HepG2 (cell line): ENCODE data around the gene TH. TPM values are rescaled to one million over a fixed set of nuclear protein-coding genes. Genes with fewer than 3 reads are reported as not detected.
A peak's percentile ranks its signal among the peaks of the same experiment; 100 is the strongest.

Source experiments
- ARID2 ChIP-seq: sonication (generic); formaldehyde crosslinking; IDR thresholded peaks from 2 replicates; pipeline ENCODE4 v1.8.1; 2022; ENCODE audit warnings: mild to moderate bottlenecking, missing genetic modification reagents, borderline replicate concordance
- KDM6A ChIP-seq: IDR thresholded peaks from 2 replicates; pipeline ENCODE4 v1.6.1; 2016; ENCODE audit warnings: low read depth
- RBFOX2 ChIP-seq: fragments of 200-400 bp; formaldehyde crosslinking; IDR thresholded peaks from 2 replicates; pipeline ENCODE4 v1.6.1; 2017; ENCODE audit warnings: low read depth, mild to moderate bottlenecking, low read length
- TEAD3 ChIP-seq: optimal IDR thresholded peaks from 2 replicates; pipeline ENCODE3; 2016; ENCODE audit warnings: borderline replicate concordance
- ZNF337 ChIP-seq: sonication (generic); formaldehyde crosslinking; IDR thresholded peaks from 2 replicates; pipeline ENCODE4 v1.5.1; 2020; ENCODE audit warnings: missing genetic modification reagents, low read depth, mild to moderate bottlenecking, borderline replicate concordance
- ZNF569 ChIP-seq: sonication (generic); formaldehyde crosslinking; IDR thresholded peaks from 2 replicates; pipeline ENCODE4 v1.5.0; 2020; ENCODE audit warnings: mild to moderate bottlenecking, missing genetic modification reagents, moderate library complexity, borderline replicate concordance
- ZNF572 ChIP-seq: sonication (generic); formaldehyde crosslinking; IDR thresholded peaks from 2 replicates; pipeline ENCODE4 v1.5.1; 2020; ENCODE audit warnings: mild to moderate bottlenecking, missing genetic modification reagents
- ZNF781 ChIP-seq: sonication (generic); formaldehyde crosslinking; IDR thresholded peaks from 2 replicates; pipeline ENCODE4 v1.5.1; 2020; ENCODE audit warnings: borderline replicate concordance, mild to moderate bottlenecking, missing genetic modification reagents; ENCODE audit errors: not compliant biosample characterization
- ZSCAN20 ChIP-seq: sonication (generic); formaldehyde crosslinking; IDR thresholded peaks from 2 replicates; pipeline ENCODE4 v1.4.0; 2020; ENCODE audit warnings: missing genetic modification reagents, mild to moderate bottlenecking, borderline replicate concordance
- polyA plus RNA-seq, 8 experiments: library from polyadenylated mRNA; depleted of rRNA in 3 of 8; stranded (reverse) in 7 of 8; unstranded in 1 of 8; fragments of >200 nt; fragmentation: Illumina TruSeq in 4 of 8; extraction: Trizol in 4 of 8; gene quantifications; 2 replicates each; pipeline versions ENCODE4 v1.2.1 to v1.2.3, GENCODE V29; 2011 to 2016; ENCODE audit warnings: low read depth in 4 of 8, missing spikeins in 1 of 8, mixed read lengths in 1 of 8; ENCODE audit not compliant: insufficient read depth in 1 of 8
- total RNA-seq, 5 experiments: library from RNA; depleted of rRNA; stranded (reverse); fragments of >200 nt; fragmentation: Illumina TruSeq; extraction: Trizol; gene quantifications; 2 replicates each; pipeline ENCODE4 v1.2.3, GENCODE V29; 2016; ENCODE audit warnings: low read depth in 1 of 5
- TF ChIP-seq, protein P1 (sequence below), 2 experiments: IDR thresholded peaks; 2 replicates each; pipeline ENCODE4 v1.6.1; 2011 to 2012; ENCODE audit warnings: low read length in 2 of 2, borderline replicate concordance in 1 of 2, low read depth in 1 of 2, mild to moderate bottlenecking in 1 of 2, moderate library complexity in 1 of 2
- TF ChIP-seq, protein P2 (sequence below): IDR thresholded peaks from 2 replicates; pipeline ENCODE4 v1.6.1; 2012; ENCODE audit warnings: low read length, improper control_type of control experiment
- TF ChIP-seq, protein P3 (sequence below): sonication (generic); formaldehyde crosslinking; IDR thresholded peaks from 2 replicates; pipeline ENCODE4 v1.8.1; 2023; ENCODE audit warnings: missing genetic modification reagents, inconsistent platforms, borderline replicate concordance
- TF ChIP-seq, protein P4 (sequence below): sonication (generic); formaldehyde crosslinking; IDR thresholded peaks from 2 replicates; pipeline ENCODE4 v1.5.0; 2020; ENCODE audit warnings: missing genetic modification reagents, mild to moderate bottlenecking, borderline replicate concordance
- TF ChIP-seq, protein P5 (sequence below): sonication (generic); formaldehyde crosslinking; conservative IDR thresholded peaks from 2 replicates; pipeline ENCODE4 v1.8.0; 2022; ENCODE audit warnings: mild to moderate bottlenecking, moderate library complexity, missing genetic modification reagents
- TF ChIP-seq, protein P6 (sequence below): sonication (generic); formaldehyde crosslinking; IDR thresholded peaks from 2 replicates; pipeline ENCODE4 v1.4.0; 2020; ENCODE audit warnings: missing genetic modification reagents, low read depth, mild to moderate bottlenecking, borderline replicate concordance

TH gene
- total and polyA plus RNA-seq, 2 of the 13 experiments (the other 11 are each of a cell fraction or from before 2014, with no cell fraction given): 0.36 TPM; not detected in 1

DNA sequence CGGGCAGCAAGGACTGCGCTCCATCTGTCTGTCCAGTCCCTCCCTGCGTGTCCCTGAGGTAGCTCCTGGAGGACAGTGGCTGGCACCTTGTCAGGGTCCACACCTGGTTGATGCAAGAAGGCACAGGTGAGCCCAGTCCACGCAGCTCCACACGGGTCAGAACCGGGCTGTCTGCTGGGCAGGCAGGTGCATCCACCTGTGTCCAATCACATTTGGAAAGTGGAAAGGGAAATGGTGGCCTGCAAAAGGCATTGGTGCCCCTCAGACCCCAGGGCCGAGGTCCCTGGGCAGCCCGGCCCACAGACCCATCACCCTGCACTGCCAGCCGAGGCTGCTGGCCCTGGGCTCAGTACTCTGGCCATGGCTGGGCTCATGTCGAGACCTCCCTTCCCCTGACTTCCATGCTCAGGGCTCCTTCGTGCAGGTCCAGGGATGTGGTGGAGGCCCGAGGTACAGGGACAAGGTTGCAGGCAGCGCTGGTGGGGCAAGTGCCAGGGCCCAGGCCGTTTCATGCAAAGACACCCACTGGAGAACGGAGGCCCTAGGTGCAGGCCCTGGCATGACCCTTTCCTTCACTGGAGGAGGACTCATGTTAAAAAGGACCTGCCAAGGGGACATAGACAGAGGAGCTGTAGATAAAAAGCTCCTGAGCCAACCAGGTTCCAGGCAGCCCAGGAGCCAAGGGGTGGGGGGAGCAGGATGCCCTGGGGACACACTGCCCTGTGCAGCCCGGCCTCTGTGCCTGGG is 38.9 kb upstream of the TH start (continued):
- TF ChIP-seq, protein P1, sequence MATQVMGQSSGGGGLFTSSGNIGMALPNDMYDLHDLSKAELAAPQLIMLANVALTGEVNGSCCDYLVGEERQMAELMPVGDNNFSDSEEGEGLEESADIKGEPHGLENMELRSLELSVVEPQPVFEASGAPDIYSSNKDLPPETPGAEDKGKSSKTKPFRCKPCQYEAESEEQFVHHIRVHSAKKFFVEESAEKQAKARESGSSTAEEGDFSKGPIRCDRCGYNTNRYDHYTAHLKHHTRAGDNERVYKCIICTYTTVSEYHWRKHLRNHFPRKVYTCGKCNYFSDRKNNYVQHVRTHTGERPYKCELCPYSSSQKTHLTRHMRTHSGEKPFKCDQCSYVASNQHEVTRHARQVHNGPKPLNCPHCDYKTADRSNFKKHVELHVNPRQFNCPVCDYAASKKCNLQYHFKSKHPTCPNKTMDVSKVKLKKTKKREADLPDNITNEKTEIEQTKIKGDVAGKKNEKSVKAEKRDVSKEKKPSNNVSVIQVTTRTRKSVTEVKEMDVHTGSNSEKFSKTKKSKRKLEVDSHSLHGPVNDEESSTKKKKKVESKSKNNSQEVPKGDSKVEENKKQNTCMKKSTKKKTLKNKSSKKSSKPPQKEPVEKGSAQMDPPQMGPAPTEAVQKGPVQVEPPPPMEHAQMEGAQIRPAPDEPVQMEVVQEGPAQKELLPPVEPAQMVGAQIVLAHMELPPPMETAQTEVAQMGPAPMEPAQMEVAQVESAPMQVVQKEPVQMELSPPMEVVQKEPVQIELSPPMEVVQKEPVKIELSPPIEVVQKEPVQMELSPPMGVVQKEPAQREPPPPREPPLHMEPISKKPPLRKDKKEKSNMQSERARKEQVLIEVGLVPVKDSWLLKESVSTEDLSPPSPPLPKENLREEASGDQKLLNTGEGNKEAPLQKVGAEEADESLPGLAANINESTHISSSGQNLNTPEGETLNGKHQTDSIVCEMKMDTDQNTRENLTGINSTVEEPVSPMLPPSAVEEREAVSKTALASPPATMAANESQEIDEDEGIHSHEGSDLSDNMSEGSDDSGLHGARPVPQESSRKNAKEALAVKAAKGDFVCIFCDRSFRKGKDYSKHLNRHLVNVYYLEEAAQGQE (IDR thresholded peaks at IDR 0.05; ENCODE audit: borderline replicate concordance in 1 of 2, low read depth in 1 of 2, low read length in 2 of 2): no peak
- TF ChIP-seq ZSCAN20 (CRISPR knock-in tag) (no peak), ARID2 (peak; percentile 36; the same call in 1 of the 2 replicates), ZNF781 (CRISPR knock-in tag) (no peak), RBFOX2 (peak; percentile 5; the same call in 1 of the 2 replicates), ZNF337 (CRISPR knock-in tag) (no peak), ZNF569 (CRISPR knock-in tag) (no peak), KDM6A (CRISPR knock-in tag) (no peak), TEAD3 (CRISPR knock-in tag) (no peak), ZNF572 (CRISPR knock-in tag) (0 out of 2 replicates have a peak, but pooled peaks have one; percentile 52)
- TF ChIP-seq, protein P2, sequence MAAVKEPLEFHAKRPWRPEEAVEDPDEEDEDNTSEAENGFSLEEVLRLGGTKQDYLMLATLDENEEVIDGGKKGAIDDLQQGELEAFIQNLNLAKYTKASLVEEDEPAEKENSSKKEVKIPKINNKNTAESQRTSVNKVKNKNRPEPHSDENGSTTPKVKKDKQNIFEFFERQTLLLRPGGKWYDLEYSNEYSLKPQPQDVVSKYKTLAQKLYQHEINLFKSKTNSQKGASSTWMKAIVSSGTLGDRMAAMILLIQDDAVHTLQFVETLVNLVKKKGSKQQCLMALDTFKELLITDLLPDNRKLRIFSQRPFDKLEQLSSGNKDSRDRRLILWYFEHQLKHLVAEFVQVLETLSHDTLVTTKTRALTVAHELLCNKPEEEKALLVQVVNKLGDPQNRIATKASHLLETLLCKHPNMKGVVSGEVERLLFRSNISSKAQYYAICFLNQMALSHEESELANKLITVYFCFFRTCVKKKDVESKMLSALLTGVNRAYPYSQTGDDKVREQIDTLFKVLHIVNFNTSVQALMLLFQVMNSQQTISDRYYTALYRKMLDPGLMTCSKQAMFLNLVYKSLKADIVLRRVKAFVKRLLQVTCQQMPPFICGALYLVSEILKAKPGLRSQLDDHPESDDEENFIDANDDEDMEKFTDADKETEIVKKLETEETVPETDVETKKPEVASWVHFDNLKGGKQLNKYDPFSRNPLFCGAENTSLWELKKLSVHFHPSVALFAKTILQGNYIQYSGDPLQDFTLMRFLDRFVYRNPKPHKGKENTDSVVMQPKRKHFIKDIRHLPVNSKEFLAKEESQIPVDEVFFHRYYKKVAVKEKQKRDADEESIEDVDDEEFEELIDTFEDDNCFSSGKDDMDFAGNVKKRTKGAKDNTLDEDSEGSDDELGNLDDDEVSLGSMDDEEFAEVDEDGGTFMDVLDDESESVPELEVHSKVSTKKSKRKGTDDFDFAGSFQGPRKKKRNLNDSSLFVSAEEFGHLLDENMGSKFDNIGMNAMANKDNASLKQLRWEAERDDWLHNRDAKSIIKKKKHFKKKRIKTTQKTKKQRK: no peak
- TF ChIP-seq, protein P3, sequence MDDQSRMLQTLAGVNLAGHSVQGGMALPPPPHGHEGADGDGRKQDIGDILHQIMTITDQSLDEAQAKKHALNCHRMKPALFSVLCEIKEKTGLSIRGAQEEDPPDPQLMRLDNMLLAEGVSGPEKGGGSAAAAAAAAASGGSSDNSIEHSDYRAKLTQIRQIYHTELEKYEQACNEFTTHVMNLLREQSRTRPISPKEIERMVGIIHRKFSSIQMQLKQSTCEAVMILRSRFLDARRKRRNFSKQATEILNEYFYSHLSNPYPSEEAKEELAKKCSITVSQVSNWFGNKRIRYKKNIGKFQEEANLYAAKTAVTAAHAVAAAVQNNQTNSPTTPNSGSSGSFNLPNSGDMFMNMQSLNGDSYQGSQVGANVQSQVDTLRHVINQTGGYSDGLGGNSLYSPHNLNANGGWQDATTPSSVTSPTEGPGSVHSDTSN (CRISPR knock-in tag): no peak
- TF ChIP-seq, protein P4, sequence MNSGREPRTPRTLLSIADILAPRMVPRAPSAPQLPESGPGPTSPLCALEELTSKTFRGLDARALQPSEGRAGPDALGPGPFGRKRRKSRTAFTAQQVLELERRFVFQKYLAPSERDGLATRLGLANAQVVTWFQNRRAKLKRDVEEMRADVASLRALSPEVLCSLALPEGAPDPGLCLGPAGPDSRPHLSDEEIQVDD: no peak
- TF ChIP-seq, protein P5, sequence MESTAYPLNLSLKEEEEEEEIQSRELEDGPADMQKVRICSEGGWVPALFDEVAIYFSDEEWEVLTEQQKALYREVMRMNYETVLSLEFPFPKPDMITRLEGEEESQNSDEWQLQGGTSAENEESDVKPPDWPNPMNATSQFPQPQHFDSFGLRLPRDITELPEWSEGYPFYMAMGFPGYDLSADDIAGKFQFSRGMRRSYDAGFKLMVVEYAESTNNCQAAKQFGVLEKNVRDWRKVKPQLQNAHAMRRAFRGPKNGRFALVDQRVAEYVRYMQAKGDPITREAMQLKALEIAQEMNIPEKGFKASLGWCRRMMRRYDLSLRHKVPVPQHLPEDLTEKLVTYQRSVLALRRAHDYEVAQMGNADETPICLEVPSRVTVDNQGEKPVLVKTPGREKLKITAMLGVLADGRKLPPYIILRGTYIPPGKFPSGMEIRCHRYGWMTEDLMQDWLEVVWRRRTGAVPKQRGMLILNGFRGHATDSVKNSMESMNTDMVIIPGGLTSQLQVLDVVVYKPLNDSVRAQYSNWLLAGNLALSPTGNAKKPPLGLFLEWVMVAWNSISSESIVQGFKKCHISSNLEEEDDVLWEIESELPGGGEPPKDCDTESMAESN: no peak
- TF ChIP-seq, protein P6, sequence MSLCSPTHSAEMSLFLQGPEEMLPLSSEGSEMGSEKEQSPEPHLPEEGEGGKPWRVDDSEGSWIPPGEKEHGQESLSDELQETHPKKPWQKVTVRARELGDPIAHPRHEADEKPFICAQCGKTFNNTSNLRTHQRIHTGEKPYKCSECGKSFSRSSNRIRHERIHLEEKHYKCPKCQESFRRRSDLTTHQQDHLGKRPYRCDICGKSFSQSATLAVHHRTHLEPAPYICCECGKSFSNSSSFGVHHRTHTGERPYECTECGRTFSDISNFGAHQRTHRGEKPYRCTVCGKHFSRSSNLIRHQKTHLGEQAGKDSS (CRISPR knock-in tag): 0 out of 2 replicates have a peak, but pooled peaks have one; percentile 9
